HG03460 (cell line): ENCODE measurements around the gene EP400.

Source experiments
- ATAC-seq: cut with Tn5 transposase; IDR thresholded peaks from one replicate; pipeline ENCODE4 v1.9.1; 2021; ENCODE audit not compliant: unreplicated experiment

Gene EP400

DNA sequence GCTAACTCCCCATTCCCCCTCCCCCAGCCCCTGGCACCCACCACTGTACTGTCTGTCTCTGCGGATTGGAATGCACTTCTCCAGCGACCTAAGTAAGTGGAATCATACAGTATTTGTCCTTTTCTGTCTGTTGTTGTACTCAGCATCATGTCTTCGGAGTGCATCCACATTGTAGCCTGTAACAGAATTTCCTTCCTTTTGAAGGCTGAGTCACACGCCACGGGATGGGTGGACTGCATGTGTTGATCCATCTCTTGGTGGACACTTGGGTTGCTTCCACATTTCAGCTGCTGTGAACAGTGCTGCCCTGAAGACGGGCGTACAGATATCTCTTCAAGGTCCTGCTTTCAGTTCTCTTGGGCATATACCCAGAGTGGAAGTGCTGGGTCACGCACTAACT is 160.0 kb downstream of the EP400 start:
- ATAC-seq, result no peak

DNA sequence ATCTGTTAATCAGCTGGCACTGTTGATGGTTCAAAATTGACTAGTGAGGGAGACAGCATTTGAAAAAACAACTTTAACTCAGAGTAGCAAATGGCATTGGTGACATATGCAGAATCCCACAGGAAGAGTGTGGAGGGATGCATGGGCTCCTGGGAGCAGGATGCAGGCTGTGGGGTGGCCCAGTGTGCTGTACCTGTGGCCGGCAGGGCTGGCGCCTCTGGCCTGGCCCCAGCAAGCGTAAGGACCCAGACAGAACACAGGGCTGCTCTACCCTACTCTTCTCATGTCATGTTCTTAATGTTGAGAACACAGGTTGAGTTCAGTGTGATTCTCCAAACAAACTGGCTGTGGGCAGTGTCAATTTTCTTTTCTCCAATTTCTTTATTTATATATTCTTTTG is 160.9 kb downstream of the EP400 start:
- no peak for ATAC-seq

DNA sequence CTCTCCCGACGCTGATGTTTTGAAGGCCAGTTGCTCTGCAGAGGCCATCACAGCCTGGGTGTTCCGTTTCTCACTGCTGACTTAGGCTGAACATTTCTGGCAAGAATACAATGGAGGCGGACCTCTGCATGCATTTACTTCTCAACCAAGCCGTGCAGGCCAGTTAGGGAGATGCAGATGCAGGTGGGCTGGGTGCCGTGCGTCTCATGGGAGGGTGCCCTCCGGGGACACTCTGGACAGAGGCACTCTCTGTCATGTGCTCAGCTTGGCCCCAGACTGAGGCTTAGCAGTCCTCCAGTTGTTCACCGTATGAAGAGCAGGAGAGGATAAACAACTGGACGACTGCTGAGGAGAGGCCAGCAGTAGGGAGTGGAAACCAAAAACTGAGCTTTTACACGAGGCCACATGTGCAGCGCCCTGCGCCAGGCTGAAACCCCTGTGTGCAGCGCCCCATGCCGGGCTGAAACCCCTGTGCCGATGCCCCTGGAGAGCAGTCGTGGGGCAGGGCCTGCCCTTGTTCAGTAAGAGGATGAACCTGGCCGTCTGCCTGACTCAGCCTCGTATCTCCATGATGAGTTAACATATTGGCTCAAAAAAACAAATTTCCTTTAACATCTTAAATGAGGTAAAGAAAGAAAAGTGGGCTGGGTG is 162.0 kb downstream of the EP400 start:
- no peak for ATAC-seq

DNA sequence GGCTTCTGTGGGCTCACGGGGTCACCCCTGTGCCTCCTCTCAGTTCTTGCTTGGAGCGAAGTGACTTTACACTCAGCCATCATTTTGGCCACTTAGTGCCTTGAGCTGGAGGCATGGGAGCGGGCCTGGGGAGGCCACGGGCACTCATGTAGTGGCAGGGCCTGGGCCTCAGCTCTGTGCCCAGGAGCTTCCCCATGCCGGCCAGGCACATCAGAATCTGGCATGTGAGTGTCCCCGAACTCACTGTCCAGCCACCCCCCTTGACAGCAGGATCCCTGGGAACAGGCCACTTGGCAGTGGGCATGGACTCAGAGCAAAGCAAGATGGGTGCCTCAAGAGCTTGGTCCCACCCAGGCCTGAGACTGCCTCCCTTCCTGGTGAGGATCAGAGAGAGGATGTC is 164.9 kb downstream of the EP400 start:
- ATAC-seq, result no peak

DNA sequence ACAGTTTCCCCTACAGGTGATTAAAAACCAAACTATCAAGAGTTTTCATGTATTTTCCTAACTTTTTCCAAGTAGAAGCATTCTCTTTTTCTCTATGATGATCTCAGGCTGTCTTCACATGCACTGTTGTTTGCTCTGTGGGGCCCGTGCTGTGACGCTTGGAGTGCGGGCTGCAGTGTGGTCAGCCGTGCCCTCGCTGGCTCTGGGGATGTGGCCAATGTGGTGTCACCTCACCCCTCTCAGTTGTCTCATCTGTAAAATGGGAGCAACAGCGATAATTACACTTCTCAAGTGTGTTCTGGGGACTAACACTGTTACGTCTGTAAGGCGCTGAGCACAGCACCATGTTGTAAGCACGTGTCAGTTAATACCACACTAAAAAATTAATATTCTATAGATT is 165.8 kb downstream of the EP400 start:
- no peak for ATAC-seq

DNA sequence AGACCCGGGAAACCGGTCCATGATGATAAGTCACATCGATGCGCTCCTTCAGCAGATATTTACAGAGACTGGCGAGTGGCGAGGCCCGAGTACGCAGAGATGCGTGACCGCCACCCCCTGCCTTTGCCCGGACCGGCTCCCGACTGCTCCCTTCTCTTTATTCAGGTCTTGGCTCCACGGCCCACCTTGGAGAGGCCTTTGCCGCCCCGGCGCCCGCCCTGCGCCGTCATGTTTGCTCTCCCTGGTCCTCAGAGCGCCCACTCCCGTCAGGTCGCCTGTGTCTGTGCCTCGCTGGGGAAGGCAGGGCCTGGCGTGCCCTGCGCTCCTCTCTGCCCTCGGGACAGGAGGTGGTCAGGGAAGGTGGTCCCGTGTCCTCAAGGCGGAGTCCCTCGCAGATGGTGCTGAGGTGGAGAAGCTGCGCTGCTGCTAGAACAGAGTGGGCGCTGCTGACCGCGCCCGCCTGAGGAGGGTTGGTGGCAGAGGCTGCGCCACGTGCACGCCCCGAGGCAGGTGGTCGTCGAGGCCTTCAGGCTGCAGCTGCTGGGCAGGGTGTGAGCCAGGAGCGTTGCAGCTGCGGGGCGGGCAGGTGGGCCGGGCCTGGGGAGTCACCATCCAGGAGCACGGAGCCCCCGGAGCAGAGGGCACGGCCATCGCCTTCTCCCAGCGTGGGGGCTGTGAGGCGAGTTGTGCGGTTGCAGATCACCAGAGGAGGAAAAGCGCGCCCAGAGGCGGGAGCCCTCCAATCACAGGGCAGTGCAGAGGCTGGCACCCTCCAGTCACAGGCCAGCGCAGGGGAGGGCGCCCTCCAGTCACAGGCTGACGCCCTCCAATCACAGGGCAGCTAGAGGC is 167.2 kb downstream of the EP400 start:
- no peak for ATAC-seq

DNA sequence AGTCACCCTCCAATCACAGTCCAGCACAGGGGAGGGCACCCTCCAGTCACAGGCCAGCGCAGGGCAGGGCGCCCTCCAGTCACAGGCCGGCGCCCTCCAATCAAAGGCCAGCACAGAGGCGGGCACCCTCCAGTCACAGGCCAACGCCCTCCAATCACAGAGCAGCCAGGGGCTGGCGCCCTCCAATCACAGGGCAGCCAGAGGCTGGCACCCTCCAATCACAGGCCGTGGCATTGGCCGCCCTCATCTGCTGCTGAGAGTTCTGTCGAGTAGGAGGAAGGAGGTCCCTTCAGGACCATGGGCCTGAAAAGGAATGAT is 167.8 kb downstream of the EP400 start:
- ATAC-seq, result no peak

DNA sequence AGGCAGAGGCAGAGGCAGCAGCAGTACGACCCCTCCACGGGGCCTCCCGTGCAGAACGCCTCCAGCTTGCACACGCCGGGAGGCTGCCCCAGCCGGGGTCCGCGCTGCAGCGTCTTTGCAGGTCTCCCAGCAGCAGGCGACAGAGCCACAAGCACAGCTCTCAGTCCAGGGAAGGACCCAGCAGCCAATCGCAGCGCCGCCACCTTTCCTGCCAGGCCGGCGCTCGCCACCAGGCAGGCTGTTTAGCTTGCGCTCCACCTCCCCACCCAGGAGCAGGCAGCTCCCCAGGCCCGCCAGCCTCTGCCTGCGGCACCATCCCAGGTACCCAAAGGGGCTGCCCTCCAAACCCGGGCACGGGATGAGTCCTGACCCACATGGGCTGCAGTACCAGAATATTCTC is 169.1 kb downstream of the EP400 start:
- ATAC-seq, result no peak

DNA sequence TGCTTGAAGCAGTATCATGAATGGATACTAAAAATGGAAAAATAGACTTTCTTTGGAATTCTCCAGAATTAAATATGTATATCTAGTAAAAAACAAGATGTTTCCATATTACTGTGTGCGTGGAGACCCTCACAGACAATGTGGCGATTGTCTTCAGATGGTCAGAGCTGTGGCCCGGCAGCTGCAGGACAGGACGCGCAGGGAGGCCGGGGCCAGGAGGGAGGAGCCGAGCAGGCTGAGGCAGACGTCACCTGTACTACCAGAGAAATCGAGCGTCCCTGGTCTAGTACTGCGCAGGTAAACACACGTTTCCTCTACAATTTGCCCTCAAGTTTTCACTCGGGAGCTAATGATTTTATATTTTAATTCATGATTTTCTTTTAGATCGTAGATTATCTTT is 171.5 kb downstream of the EP400 start:
- no peak for ATAC-seq

DNA sequence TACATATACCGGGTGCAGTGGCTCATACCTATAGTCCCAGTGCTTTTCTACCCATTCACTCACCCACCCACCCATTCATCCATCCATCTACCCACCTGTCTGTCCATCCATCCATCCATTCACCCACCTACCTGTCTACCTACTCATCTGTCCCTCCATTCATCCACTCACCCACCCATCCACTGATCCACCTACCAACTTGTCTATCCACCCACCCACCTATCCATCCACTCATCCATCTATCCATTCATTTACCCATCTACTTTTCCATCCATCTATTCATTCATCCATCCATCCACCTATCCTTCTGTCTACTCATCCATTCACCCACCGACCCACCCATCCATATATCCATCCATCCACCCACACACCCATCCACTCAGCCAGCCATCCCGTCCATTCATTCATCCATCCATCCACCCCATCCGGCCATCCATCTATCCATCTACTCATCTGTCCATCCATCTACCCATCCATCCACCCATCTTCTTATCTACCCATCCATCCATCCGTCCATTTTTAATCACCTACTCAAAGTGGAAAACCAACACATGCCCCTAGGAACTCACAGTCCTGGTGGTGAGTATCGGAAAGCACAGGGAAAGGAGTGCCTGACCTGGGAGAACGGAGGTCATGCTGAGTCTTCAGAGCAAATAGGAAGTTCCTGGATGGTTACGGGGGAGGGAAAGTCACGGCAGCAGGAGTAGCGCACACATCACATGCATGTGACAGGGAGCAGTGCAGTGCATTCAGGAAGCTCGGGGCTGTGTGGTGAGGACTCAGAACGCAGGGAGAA is 174.4 kb downstream of the EP400 start:
- ATAC-seq, result no peak

DNA sequence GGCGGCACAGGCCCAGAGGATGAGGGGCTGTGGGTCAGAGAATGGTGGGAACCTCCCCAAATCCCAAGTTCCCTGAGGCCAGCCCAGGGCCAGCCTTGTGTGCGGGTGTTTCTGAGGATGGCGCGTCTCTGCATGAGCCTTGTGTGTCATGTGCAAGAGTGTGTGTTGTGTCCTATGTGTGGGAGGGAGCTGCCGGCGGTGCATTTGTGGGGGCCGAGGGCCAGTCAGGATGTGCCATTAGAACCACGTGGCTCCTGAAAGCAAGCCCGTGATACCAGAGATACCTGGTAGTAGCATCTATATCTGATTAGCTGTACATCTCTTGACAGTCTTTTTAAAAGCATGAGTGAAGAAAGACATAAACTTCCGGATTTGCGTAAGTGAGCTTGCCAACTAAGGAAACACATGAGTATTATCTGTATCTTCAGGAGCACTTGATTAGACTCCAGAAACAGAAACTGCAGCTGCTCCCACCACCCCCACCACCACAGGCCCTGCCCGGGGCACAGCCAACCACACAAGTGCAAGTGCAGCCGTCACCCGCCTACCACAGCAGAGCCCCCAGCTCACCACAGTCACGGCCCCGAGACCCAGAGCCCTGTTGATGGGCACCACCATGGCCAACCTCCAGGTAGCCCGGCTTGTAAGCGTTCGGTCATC is 175.2 kb downstream of the EP400 start:
- ATAC-seq, result no peak

DNA sequence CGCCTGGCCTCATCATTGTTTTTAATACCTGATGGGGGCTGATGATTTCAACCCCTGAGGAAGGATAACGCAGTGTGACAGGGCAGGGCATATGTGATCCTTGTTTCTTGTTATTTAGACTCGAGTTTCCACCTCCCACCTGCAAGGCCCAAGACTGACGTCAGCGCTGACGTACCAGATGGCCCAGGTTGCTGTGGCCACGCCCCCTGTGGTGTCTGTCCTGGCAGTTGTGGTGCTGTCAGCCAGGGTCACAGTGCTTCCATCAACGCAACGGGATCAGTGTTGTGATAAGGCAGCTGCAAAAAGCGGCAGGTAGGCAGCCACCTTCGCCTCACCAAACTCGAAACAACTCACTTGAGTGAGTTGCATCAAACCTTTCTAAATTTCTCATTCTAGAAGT is 176.0 kb downstream of the EP400 start:
- no peak for ATAC-seq

DNA sequence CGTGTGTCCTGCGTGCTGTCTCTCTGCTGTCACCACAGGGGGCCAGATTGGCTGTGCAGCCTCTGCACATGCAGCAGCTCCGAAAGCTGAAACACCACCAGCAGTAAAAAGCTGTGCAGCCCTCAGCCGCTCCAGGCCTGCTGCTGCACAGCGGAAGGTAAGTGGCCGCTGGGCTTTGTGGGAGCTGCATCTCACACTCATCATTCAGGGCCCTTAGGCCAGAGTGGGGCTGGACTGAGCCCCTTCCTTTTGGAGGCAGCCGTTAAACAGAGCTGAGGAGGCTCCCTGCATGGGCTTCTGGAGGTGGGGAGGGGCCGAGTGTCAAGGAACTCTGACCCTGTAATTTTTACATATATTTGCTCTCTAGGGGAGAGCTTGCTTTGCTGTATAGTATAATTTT is 177.3 kb downstream of the EP400 start:
- no peak for ATAC-seq

DNA sequence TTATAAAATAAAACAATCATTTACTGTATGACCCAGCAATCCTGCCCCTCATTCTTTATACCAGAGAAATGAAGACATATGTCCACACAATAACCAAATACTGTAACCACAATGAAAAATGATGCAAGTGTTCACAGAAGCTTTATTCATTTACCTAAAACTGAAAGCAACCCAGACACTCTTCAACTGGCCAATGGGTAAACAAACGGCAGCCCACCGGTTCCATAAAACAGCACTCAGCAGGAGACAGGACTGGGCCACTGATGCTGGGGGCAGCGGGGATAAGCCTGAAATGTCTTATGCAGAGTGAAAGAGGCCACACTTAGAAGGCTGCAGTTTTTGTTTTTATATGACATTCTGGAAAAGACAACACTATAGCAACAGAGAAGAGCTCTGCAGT is 179.3 kb downstream of the EP400 start:
- no peak for ATAC-seq

DNA sequence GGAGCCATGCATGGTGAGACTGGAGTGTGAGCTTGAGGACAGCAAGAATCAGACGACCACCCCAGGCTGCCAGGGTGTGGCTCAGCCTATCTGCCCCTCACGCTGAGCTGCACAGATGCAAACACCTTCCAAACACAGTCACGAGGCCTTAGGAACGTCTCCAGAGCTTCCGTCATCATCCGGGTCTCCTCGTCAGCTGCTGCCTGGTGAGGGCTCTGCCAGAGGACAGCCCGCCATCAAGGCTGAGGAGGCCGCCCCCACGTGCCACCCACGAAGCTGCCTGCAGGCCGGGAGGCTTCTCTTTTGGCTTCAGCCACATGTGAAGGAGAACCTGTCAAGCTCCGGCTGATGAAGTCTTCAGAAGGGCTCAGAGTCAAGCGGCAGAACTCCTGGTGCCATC is 180.9 kb downstream of the EP400 start:
- no peak for ATAC-seq
